Neural progenitor cell (in vitro differentiated cells): Measurements from ENCODE around the gene DCHS1. TPM values are rescaled to one million over a fixed set of nuclear protein-coding genes. Genes with fewer than 3 reads are reported as not detected.
A peak's percentile ranks its signal among the peaks of the same experiment; 100 is the strongest.

Experiments
- DNase-seq: peaks from one replicate; pipeline ENCODE4 v3.0.0-alpha.2; 2016; ENCODE audit warnings: low spot score
- H2AFZ ChIP-seq: fragments of 200-600 bp; sonication (generic); replicated peaks from 2 replicates; pipeline ENCODE4 v1.6.1; 2016; ENCODE audit warnings: antibody characterized with exemption
- H3F3A ChIP-seq: fragments of 200-600 bp; sonication (generic); 2 replicates; pipeline ENCODE4 v1.6.1; 2016; ENCODE audit warnings: antibody characterized with exemption, low read depth
- H3K27ac ChIP-seq: fragments of 200-600 bp; sonication (generic); 2 replicates; pipeline ENCODE4 v1.5.1; 2016; ENCODE audit warnings: mild to moderate bottlenecking
- H3K27me3 ChIP-seq: fragments of 200-600 bp; sonication (generic); 2 replicates; pipeline ENCODE4 v1.6.1; 2016; ENCODE audit warnings: mild to moderate bottlenecking, moderate library complexity
- H3K36me3 ChIP-seq: fragments of 200-600 bp; sonication (generic); 2 replicates; pipeline ENCODE4 v1.5.1; 2016
- H3K4me1 ChIP-seq: fragments of 200-600 bp; sonication (generic); 2 replicates; pipeline ENCODE4 v1.6.1; 2016; ENCODE audit warnings: mixed run types
- H3K4me2 ChIP-seq: fragments of 200-600 bp; sonication (generic); 2 replicates; pipeline ENCODE4 v1.6.1; 2016
- H3K4me3 ChIP-seq: fragments of 200-600 bp; sonication (generic); 2 replicates; pipeline ENCODE4 v1.5.1; 2016
- H3K79me2 ChIP-seq: fragments of 200-600 bp; sonication (generic); 2 replicates; pipeline ENCODE4 v1.6.1; 2016; ENCODE audit warnings: low read depth
- H3K9ac ChIP-seq: fragments of 200-600 bp; sonication (generic); 2 replicates; pipeline ENCODE4 v1.6.1; 2016
- H3K9me3 ChIP-seq: fragments of 200-600 bp; sonication (generic); 2 replicates; pipeline ENCODE4 v1.5.1; 2016; ENCODE audit warnings: low read depth
- H4K20me1 ChIP-seq: fragments of 200-600 bp; sonication (generic); 2 replicates; pipeline ENCODE4 v1.6.1; 2016; ENCODE audit warnings: low read depth
- H3K27ac Mint-ChIP-seq: 3 replicates; pipeline ENCODE4 v1.8.0; 2021; ENCODE audit warnings: mixed read lengths
- H3K27me3 Mint-ChIP-seq: 2 replicates; pipeline ENCODE4 v1.8.0; 2022; ENCODE audit warnings: low read depth, mild to moderate bottlenecking, inconsistent platforms, moderate library complexity, mixed read lengths; ENCODE audit not compliant: insufficient read depth
- H3K36me3 Mint-ChIP-seq: 3 replicates; pipeline ENCODE4 v1.8.0; 2021; ENCODE audit warnings: mixed read lengths
- H3K4me1 Mint-ChIP-seq: 3 replicates; pipeline ENCODE4 v1.8.0; 2021; ENCODE audit warnings: mixed read lengths
- H3K4me3 Mint-ChIP-seq: 3 replicates; pipeline ENCODE4 v1.8.0; 2021; ENCODE audit warnings: mild to moderate bottlenecking, moderate library complexity, mixed read lengths
- H3K9me3 Mint-ChIP-seq: 3 replicates; pipeline ENCODE4 v1.8.0; 2020; ENCODE audit warnings: mixed read lengths
- CTCF ChIP-seq: fragments of 200-600 bp; sonication (generic); IDR thresholded peaks from 2 replicates; pipeline ENCODE4 v1.5.1; 2017; ENCODE audit warnings: antibody characterized with exemption, mild to moderate bottlenecking
- EZH2 ChIP-seq: fragments of 200-600 bp; sonication (generic); IDR thresholded peaks from 2 replicates; pipeline ENCODE4 v1.6.1; 2017; ENCODE audit warnings: antibody characterized with exemption, mild to moderate bottlenecking, moderate library complexity
- EZH2phosphoT487 ChIP-seq: fragments of 200-600 bp; sonication (generic); IDR thresholded peaks from 2 replicates; pipeline ENCODE4 v1.6.1; 2017; ENCODE audit warnings: antibody characterized with exemption
- total RNA-seq: library from RNA; depleted of rRNA; stranded (reverse); fragments of >200 nt; gene quantifications from 2 replicates; pipeline ENCODE4 v1.2.3, GENCODE V29; 2015; ENCODE audit warnings: low replicate concordance

DCHS1 gene
- total RNA-seq, 1 donor from 2014 or later: 4.5 TPM

- no peak for DNase-seq
- Mint-ChIP-seq H3K9me3 (no peaks in the 10 kb centered on the region), H3K36me3 (peaks cover 34% of the 10 kb centered on the region), H3K4me3 (peak overlapping the region; percentile 88), H3K4me1 (peaks cover 20% of the 10 kb centered on the region), H3K27ac (no peak overlapping the region), H3K27me3 (peaks cover 9% of the 10 kb centered on the region)
- H3K9me3 ChIP-seq: no peaks in the 10 kb centered on the region
- H3K27me3 ChIP-seq: no peaks in the 10 kb centered on the region
- peak overlapping the region; percentile 3 for H3K27ac ChIP-seq
- peaks cover 36% of the 10 kb centered on the region for H3F3A ChIP-seq
- peaks cover 4% of the 10 kb centered on the region for H3K36me3 ChIP-seq
- H2AFZ ChIP-seq: no peak overlapping the region
- peak overlapping the region; percentile 85 for H3K4me3 ChIP-seq
- TF ChIP-seq EZH2phosphoT487 (no peak), CTCF (no peak), EZH2 (no peak)
- peaks cover 11% of the 10 kb centered on the region for H3K4me1 ChIP-seq
- H3K4me2 ChIP-seq: peak overlapping the region; percentile 77
- H4K20me1 ChIP-seq: peaks cover 7% of the 10 kb centered on the region
- H3K79me2 ChIP-seq: peaks cover 30% of the 10 kb centered on the region
- H3K9ac ChIP-seq: peak overlapping the region; percentile 70
These were observed 43.7 kb downstream of the DCHS1 start for GRCh38 chr11:6611963-6612212.

GRCh38 chr11:6611092-6611962, 44.3 kb downstream of the DCHS1 start:
- Histone ChIP-seq H3F3A (peaks cover 40% of the 10 kb centered on the region), H3K9me3 (no peaks in the 10 kb centered on the region), H3K36me3 (peaks cover 4% of the 10 kb centered on the region), H3K9ac (peak overlapping the region; percentile 70), H3K4me1 (peaks cover 17% of the 10 kb centered on the region), H3K27ac (peak overlapping the region; percentile 3), H3K79me2 (peaks cover 34% of the 10 kb centered on the region), H3K27me3 (no peaks in the 10 kb centered on the region), H4K20me1 (peaks cover 7% of the 10 kb centered on the region), H3K4me2 (peak overlapping the region; percentile 77), H2AFZ (no peak overlapping the region), H3K4me3 (peak overlapping the region; percentile 85)
- H3K4me1 Mint-ChIP-seq: peaks cover 26% of the 10 kb centered on the region
- DNase-seq: peak; percentile 48
- TF ChIP-seq EZH2phosphoT487: no peak
- no peak for TF ChIP-seq EZH2
- TF ChIP-seq CTCF: no peak
- peak overlapping the region; percentile 88 for H3K4me3 Mint-ChIP-seq
- peak overlapping the region; percentile 95 for H3K27ac Mint-ChIP-seq
- H3K36me3 Mint-ChIP-seq: peaks cover 34% of the 10 kb centered on the region
- H3K9me3 Mint-ChIP-seq: no peaks in the 10 kb centered on the region
- H3K27me3 Mint-ChIP-seq: peaks cover 9% of the 10 kb centered on the region

GRCh38 chr11:6610591-6610990, 45.0 kb downstream of the DCHS1 start:
- Mint-ChIP-seq H3K27me3 (peaks cover 9% of the 10 kb centered on the region), H3K4me1 (peaks cover 30% of the 10 kb centered on the region), H3K36me3 (peaks cover 29% of the 10 kb centered on the region), H3K27ac (peak overlapping the region; percentile 95), H3K9me3 (no peaks in the 10 kb centered on the region), H3K4me3 (peak overlapping the region; percentile 88)
- H3F3A ChIP-seq: peaks cover 42% of the 10 kb centered on the region
- no peak for TF ChIP-seq EZH2
- no peak for TF ChIP-seq EZH2phosphoT487
- no peak for TF ChIP-seq CTCF
- H3K79me2 ChIP-seq: peaks cover 42% of the 10 kb centered on the region
- H3K4me2 ChIP-seq: peak overlapping the region; percentile 77
- H3K27me3 ChIP-seq: no peaks in the 10 kb centered on the region
- no peak overlapping the region for H2AFZ ChIP-seq
- H3K4me1 ChIP-seq: peaks cover 17% of the 10 kb centered on the region
- H4K20me1 ChIP-seq: peaks cover 7% of the 10 kb centered on the region
- no peak overlapping the region for H3K27ac ChIP-seq
- no peak overlapping the region for H3K9ac ChIP-seq
- peaks cover 4% of the 10 kb centered on the region for H3K36me3 ChIP-seq
- peak overlapping the region; percentile 85 for H3K4me3 ChIP-seq
- DNase-seq: no peak
- H3K9me3 ChIP-seq: no peaks in the 10 kb centered on the region
